ENCODE measurements around the gene ARHGAP10.

The ARHGAP10 gene

DNA sequence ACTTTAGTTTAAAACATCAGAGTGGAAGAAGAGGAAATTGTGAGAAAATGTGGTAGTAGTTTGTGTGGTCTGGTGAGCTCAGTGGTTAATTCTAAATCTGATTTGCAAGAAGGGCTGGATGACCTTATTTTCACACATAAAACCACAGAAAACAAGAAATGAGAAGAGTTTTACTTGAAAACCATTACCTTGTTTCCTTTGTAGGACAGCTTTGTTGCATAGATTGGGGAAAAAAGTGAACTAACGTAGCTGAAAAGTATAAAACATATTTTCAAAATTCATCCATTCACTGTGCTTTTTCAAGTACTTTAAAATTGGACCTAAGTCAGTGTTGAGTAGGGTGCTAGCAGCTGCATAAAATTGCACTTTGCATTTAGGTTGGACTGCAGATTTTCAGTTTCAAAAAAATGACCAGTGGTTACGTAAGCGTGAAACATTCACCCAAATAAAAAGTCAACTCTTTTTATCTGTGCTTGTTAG lies 211.3 kb downstream of the ARHGAP10 start:
- Histone ChIP-seq H3K36me3 (peaks cover 4% of the 10 kb centered on the region; the same call in 1 of the 2 replicates), H3K27me3 (no peaks in the 10 kb centered on the region), H3K9me3 (no peaks in the 10 kb centered on the region), H3K4me3 (ENCODE audit: low read depth, low read length) (no peak overlapping the region), H3K4me1 (peaks cover 12% of the 10 kb centered on the region)
- TF ChIP-seq, protein P1, sequence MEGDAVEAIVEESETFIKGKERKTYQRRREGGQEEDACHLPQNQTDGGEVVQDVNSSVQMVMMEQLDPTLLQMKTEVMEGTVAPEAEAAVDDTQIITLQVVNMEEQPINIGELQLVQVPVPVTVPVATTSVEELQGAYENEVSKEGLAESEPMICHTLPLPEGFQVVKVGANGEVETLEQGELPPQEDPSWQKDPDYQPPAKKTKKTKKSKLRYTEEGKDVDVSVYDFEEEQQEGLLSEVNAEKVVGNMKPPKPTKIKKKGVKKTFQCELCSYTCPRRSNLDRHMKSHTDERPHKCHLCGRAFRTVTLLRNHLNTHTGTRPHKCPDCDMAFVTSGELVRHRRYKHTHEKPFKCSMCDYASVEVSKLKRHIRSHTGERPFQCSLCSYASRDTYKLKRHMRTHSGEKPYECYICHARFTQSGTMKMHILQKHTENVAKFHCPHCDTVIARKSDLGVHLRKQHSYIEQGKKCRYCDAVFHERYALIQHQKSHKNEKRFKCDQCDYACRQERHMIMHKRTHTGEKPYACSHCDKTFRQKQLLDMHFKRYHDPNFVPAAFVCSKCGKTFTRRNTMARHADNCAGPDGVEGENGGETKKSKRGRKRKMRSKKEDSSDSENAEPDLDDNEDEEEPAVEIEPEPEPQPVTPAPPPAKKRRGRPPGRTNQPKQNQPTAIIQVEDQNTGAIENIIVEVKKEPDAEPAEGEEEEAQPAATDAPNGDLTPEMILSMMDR (IDR thresholded peaks at IDR 0.05; ENCODE audit: low read depth, low read length): no peak
- DNase-seq: no peak

DNA sequence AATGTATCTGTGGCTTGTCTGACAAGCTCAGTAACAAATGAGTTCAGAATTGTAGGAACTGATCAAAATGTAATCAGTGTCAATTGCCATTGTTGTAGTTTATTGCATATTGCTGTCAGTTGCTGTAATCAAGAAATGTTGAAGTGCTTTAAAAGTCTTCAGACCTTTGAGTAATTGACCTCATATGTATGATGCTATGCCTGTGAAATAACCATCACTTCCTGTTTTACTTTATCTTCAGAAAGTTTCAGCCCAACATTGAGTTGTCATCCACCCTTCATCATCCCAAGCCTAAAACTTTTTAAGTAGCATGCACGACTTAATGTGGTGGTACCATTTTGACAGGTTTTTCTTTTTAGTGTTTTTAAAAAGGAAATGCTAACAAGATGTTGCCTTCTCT lies 212.4 kb downstream of the ARHGAP10 start:
- TF ChIP-seq, protein P1 (IDR thresholded peaks at IDR 0.05; ENCODE audit: low read depth, low read length): no peak
- no peaks in the 10 kb centered on the region for H3K27me3 ChIP-seq

DNA sequence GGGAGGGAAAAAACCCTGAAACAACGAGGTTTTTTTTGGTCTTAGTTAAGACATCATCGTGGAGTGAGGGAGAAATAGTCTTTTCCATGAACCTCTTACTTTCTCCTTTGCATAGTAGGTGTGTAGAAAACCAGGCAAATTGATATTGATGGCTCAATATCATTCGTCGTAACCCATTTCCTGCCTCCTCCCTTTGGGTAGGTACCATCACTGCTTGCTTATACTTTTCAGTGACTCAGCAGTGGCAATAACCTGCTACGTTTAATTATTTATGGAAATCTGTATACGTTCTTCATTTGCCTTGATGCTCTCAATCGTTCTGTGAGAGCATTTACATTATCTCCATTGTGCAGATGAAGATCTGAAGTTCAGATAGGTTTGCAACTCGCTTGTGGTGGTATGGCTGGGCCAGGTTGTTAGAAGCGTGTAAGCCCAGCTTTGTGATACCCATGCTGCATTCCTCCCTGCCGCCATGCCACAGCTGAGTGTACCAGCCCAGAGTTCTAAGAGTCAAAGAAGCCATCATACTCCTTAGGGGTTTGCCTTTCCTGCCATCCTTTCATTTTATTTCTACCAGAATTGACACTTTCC lies 212.9 kb downstream of the ARHGAP10 start:
- Histone ChIP-seq H3K36me3 (peaks cover 4% of the 10 kb centered on the region; the same call in 1 of the 2 replicates), H3K27me3 (no peaks in the 10 kb centered on the region), H3K4me1 (peaks cover 12% of the 10 kb centered on the region), H3K9me3 (no peaks in the 10 kb centered on the region), H3K4me3 (ENCODE audit: low read depth, low read length) (no peak overlapping the region)
- DNase-seq: no peak
- TF ChIP-seq, protein P1 (IDR thresholded peaks at IDR 0.05; ENCODE audit: low read depth, low read length): no peak

More for the DNA sequence above, 212.4 kb downstream of the ARHGAP10 start:
- no peak for DNase-seq
- H3K9me3 ChIP-seq: no peaks in the 10 kb centered on the region
- peaks cover 12% of the 10 kb centered on the region for H3K4me1 ChIP-seq
- peaks cover 4% of the 10 kb centered on the region; the same call in 1 of the 2 replicates for H3K36me3 ChIP-seq
- H3K4me3 ChIP-seq (ENCODE audit: low read depth, low read length): no peak overlapping the region

DNA sequence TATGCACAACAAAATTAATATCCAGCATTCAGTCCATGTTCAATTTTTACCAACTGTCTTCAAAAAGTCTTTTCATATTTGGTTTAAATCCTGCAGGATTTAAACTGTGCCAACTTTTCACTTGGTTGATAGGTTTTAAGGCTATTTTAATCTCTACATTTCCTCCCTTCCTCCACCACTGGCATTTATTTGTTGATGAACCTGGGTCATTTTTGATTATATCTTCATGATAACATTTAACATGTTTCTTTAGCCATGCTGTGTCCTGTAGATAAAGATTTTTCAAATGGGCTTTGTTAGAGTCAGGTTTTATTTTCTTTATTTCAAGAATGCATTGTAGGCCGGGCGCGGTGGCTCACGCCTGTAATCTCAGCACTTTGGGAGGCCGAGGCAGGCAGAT lies 216.4 kb downstream of the ARHGAP10 start:
- Histone ChIP-seq H3K9me3 (no peaks in the 10 kb centered on the region), H3K36me3 (no peaks in the 10 kb centered on the region; the same call in 1 of the 2 replicates)
- TF ChIP-seq, protein P1 (IDR thresholded peaks at IDR 0.05; ENCODE audit: low read depth, low read length): no peak

DNA sequence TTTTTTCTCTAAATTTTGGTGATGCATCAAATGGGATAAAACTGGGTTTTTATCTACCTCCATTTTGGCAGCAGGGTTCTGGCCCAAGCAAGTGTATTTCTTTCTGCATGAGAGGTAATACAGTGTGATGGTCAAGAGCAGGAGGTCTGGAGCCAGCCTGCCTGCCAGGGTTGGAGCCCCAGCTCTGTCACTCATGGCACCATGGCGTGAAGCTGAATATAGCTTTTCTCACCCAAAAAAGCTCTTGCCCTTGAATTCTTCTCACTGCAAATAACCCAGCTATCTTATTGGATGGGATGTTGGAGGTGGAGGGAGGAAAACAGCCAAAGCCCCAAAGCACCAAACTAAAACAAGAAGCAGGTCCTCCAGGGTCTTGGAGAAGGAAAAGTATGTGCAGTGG lies 218.4 kb downstream of the ARHGAP10 start:
- Histone ChIP-seq H3K9me3 (no peaks in the 10 kb centered on the region), H3K4me1 (no peaks in the 10 kb centered on the region), H3K27me3 (no peaks in the 10 kb centered on the region), H3K36me3 (no peaks in the 10 kb centered on the region; the same call in 1 of the 2 replicates), H3K4me3 (ENCODE audit: low read depth, low read length) (no peak overlapping the region)
- TF ChIP-seq, protein P1 (IDR thresholded peaks at IDR 0.05; ENCODE audit: low read depth, low read length): no peak
- no peak for DNase-seq

More for the DNA sequence above, 216.4 kb downstream of the ARHGAP10 start:
- Histone ChIP-seq H3K27me3 (no peaks in the 10 kb centered on the region), H3K4me3 (ENCODE audit: low read depth, low read length) (no peak overlapping the region), H3K4me1 (no peaks in the 10 kb centered on the region)
- DNase-seq: no peak

DNA sequence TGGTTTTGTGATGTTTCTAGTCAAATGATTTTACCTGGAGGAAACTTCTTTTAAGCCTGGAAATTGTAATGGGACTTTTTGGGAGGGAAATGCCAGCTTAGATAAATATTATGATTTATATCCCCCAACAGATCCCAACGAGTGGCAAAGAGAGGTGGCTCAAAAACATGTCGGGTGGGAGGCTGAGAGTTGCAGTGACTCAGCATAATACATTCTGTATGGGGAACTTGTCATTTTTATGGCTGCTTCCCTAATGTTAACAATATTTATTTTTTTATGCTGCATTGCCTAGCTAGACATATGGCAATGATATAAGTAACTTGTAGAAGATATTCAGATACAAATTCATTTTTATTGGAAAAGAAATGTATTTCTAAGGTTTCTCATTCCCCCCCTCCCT lies 219.0 kb downstream of the ARHGAP10 start:
- no peaks in the 10 kb centered on the region for H3K9me3 ChIP-seq
- no peak for DNase-seq
- no peaks in the 10 kb centered on the region for H3K27me3 ChIP-seq

More for the DNA sequence above, 219.0 kb downstream of the ARHGAP10 start:
- TF ChIP-seq, protein P1 (IDR thresholded peaks at IDR 0.05; ENCODE audit: low read depth, low read length): no peak
- Histone ChIP-seq H3K4me1 (no peaks in the 10 kb centered on the region), H3K36me3 (no peaks in the 10 kb centered on the region; the same call in 1 of the 2 replicates), H3K4me3 (ENCODE audit: low read depth, low read length) (no peak overlapping the region)
